ENCODE measurements around the gene CPB1. TPM values are rescaled to one million over a fixed set of nuclear protein-coding genes. Genes with fewer than 3 reads are reported as not detected.

Gene CPB1
- total RNA-seq, 4 donors from 2014 or later: 1.1 TPM; not detected in 3

DNA sequence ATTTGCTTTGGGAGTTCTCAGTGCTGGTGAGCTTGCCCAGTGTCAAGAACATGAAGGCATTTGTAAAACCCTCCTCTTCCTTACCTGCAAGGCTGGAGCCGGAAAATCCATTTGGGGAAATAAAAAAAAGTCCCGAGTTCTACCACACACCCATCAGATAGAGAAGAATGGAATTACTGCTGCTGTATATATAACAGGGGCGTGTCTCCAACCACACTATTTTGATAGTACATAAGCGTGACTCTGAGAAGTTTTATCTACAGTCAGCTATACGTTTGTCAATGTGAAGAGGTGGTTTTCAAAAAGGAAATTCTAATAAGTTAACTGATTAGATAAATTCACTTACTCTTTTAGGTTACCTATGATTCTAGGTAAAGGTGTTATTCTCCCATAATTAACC is 36.2 kb downstream of the CPB1 start:
- no peak for DNase-seq
- WGBS, 2 donors: 80 to 87% methylated on average over 5 of the region's 5 CpGs
- TF ChIP-seq, protein P1, sequence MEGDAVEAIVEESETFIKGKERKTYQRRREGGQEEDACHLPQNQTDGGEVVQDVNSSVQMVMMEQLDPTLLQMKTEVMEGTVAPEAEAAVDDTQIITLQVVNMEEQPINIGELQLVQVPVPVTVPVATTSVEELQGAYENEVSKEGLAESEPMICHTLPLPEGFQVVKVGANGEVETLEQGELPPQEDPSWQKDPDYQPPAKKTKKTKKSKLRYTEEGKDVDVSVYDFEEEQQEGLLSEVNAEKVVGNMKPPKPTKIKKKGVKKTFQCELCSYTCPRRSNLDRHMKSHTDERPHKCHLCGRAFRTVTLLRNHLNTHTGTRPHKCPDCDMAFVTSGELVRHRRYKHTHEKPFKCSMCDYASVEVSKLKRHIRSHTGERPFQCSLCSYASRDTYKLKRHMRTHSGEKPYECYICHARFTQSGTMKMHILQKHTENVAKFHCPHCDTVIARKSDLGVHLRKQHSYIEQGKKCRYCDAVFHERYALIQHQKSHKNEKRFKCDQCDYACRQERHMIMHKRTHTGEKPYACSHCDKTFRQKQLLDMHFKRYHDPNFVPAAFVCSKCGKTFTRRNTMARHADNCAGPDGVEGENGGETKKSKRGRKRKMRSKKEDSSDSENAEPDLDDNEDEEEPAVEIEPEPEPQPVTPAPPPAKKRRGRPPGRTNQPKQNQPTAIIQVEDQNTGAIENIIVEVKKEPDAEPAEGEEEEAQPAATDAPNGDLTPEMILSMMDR (IDR thresholded peaks at IDR 0.05): no peak
- no peak for TF ChIP-seq POLR2A (IDR thresholded peaks at IDR 0.05)
- no peak overlapping the region for H3K4me3 ChIP-seq (replicated peaks in 1 of 3)
- intact Hi-C loops (cut with DNase I): loop anchor here (5.0 kb wide), 1 partner anchor 78 kb away; no protein-coding TSS in a partner anchor
- no peaks in the 10 kb centered on the region for H3K27me3 ChIP-seq
- H3K9me3 ChIP-seq: no peaks in the 10 kb centered on the region
- no peaks in the 10 kb centered on the region for H3K4me1 ChIP-seq
- H3K27ac ChIP-seq: no peak overlapping the region
- no peaks in the 10 kb centered on the region for H3K36me3 ChIP-seq

DNA sequence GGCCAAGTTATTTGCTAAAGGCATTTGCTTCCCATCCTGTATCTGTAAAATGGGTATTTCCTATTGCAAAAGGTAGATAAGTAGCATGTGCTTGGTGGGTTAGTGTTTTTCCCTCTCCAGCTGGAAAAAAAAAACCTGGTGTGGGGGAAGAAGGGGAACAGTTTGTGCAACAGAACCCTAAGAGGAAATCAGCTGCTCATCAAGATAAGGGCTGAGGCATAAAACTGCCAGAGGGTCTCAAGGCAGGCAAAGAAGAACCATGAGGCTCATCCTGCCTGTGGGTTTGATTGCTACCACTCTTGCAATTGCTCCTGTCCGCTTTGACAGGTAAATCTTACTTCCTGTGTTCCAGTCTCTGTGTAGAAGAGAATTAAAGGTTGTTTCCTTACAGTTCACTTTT is 37.4 kb downstream of the CPB1 start, which contains the start of gene CPA3:
TSS of gene CPA3 (plus strand) at position 248 of the 400 bp plus-strand sequence. CDS start at position 260, 12 bp downstream.
- Histone ChIP-seq H3K9me3 (no peaks in the 10 kb centered on the region), H3K27ac (no peak within 1 kb of the TSS), H3K4me1 (no peaks in the 10 kb centered on the region), H3K4me3 (replicated peaks in 1 of 3) (no peak within 1 kb of the TSS), H3K27me3 (no peaks in the 10 kb centered on the region), H3K36me3 (no peaks in the 10 kb centered on the region)
- DNase-seq: no peak
- no peak for TF ChIP-seq POLR2A (IDR thresholded peaks at IDR 0.05)
- TF ChIP-seq, protein P1 (IDR thresholded peaks at IDR 0.05): no peak
- intact Hi-C loops (cut with DNase I): no loop called here
- WGBS, 2 donors: 69 to 76% methylated on average over 1 of the region's 1 CpG

DNA sequence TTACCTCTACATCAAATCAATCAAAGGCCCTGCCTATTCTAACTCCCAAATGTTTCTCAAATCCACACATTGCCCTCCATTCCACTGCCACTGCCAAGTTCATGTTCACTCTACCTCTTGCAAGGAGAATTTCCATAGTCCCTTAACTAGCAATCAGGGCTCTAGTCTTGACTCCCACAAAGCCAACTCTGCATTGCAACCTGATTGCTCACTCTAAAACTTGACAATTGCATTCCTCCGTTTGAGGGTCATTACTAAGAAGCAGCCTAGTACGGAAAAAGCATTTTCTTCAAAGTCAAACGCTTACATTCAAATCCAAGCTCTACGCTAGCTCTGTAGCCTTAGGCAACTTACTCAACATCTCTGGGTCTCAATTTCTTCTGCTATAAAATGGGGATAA is 38.6 kb downstream of the CPB1 start:
- Histone ChIP-seq H3K4me3 (replicated peaks in 1 of 3) (no peak overlapping the region), H3K36me3 (no peaks in the 10 kb centered on the region), H3K9me3 (no peaks in the 10 kb centered on the region), H3K27ac (no peak overlapping the region), H3K4me1 (no peaks in the 10 kb centered on the region), H3K27me3 (no peaks in the 10 kb centered on the region)
- 68 to 80% methylated on average over 4 of the region's 4 CpGs for WGBS, 2 donors
- no peak for DNase-seq
- TF ChIP-seq, protein P1 (IDR thresholded peaks at IDR 0.05): no peak
- TF ChIP-seq POLR2A (IDR thresholded peaks at IDR 0.05): no peak
- intact Hi-C loops (cut with DNase I): no loop called here

DNA sequence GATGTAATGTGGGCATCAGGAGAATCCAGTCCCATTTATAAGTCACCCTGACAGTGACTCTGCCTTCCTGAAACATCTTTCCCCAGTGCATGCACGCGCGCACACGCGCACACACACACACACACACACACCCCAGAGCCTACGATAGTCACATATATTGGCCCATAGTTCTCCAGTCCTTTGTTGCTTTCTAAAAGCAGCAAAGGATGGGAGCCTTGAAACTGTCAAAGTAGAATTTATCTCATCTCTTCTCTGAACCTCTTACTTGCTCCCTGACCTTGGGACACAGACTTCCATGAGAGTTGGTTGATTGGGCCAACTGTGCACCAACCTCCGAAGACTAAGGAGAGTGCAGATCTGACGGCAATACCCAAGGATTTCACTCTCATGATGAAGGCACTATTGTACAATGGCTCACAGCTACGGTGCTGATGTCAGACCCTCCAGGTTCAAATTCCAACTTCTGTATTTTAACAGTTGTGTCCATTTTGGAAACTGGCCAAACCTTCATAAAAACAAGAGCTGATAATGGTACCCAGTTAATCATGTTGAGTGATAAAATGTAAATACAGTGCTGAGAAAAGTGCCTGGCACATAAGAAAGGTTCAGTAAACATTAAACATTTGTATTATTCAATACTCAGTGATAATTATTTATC is 45.8 kb downstream of the CPB1 start:
- WGBS, 2 donors: 83 to 87% methylated on average over 9 of the region's 9 CpGs
- Histone ChIP-seq H3K4me3 (replicated peaks in 1 of 3) (no peak overlapping the region), H3K27ac (no peak overlapping the region), H3K9me3 (no peaks in the 10 kb centered on the region), H3K4me1 (no peaks in the 10 kb centered on the region), H3K27me3 (no peaks in the 10 kb centered on the region), H3K36me3 (no peaks in the 10 kb centered on the region)
- no peak for DNase-seq
- intact Hi-C loops (cut with DNase I): no loop called here
- no peak for TF ChIP-seq POLR2A (IDR thresholded peaks at IDR 0.05)
- TF ChIP-seq, protein P1 (IDR thresholded peaks at IDR 0.05): no peak

DNA sequence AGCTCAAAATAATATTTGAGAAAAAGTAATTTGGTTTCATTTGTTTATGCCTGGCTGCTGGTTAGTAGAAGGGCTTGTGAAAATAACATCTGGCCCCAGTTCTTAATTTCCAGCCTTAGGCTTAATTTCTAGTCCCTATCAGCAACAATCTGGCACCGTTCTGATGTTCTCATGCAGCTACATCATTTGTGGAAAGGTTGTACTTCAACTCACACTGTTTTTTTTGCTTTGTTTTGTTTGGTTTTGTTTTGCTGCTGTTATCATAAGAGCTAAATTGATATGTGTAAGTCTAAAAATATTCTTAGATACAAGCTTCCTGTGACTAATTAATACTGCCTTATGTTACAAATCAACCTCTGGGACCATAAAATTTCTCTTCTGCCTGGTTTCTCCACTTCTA is 46.4 kb downstream of the CPB1 start:
- no peak for DNase-seq
- no peaks in the 10 kb centered on the region for H3K9me3 ChIP-seq
- no peak overlapping the region for H3K27ac ChIP-seq
- WGBS, 2 donors: 33 to 42% methylated on average over 1 of the region's 1 CpG
- TF ChIP-seq, protein P1 (IDR thresholded peaks at IDR 0.05): no peak
- TF ChIP-seq POLR2A (IDR thresholded peaks at IDR 0.05): no peak
- H3K4me3 ChIP-seq (replicated peaks in 1 of 3): no peak overlapping the region
- H3K4me1 ChIP-seq: no peaks in the 10 kb centered on the region
- intact Hi-C loops (cut with DNase I): no loop called here
- H3K27me3 ChIP-seq: no peaks in the 10 kb centered on the region
- H3K36me3 ChIP-seq: no peaks in the 10 kb centered on the region
